ENCODE measurements around the gene KRT78. TPM values are rescaled to one million over a fixed set of nuclear protein-coding genes. Genes with fewer than 3 reads are reported as not detected.

The KRT78 gene
- total RNA-seq, 1 experiment from 2014 or later = 0.15 TPM

DNA sequence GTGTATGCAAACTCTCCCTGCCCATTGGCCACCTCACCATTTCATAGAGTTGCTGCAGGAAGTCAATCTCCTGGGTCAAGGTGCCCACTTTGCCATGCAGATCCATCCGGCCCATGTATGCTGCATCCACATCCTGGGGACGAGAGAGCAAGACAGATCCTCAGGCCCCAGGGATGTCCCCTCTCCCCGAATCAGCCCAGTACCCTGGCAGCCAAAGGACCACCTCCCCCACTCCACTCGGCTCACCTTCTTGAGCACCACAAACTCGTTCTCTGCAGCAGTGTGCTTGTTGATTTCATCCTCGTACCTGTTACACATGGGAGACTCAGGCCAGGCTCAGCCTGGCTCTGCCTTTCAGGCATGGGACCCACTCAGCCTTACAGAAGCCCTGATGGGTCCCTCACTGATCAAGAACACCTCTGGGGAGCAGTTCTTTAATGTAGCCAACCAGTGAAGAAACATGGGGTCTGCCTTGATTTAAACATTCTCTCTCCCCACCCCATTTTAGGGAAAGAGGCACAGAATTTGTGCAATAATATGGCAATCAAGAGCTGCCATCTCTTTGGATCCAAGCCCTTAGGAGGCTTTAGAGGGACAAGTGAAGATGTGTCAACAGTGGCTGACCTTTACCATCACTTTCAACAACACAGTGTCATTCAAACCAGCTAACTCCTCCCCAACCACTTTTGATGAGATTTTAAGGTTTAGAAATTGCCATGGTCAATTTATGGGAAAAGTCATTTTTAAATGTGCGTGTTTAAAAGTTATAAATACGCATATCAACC, 18.6 kb downstream of the KRT78 start:
- Histone ChIP-seq H3K27me3 (ENCODE audit: low read length) (no peaks in the 10 kb centered on the region), H3K9ac (ENCODE audit: low read length) (no peak overlapping the region), H3K4me3 (ENCODE audit: low read length) (no peak overlapping the region), H3K9me2 (replicated peaks; ENCODE audit: low read length) (no peaks in the 10 kb centered on the region), H2AFZ (ENCODE audit: low read length) (no peak overlapping the region), H3K79me2 (ENCODE audit: low read length) (no peaks in the 10 kb centered on the region), H3K4me2 (ENCODE audit: low read length) (no peak overlapping the region), H4K20me1 (ENCODE audit: low read length) (no peaks in the 10 kb centered on the region), H3K4me1 (ENCODE audit: insufficient read depth, low read length) (no peaks in the 10 kb centered on the region), H3K27ac (ENCODE audit: low read length) (no peak overlapping the region), H3K36me3 (ENCODE audit: low read depth, low read length) (no peaks in the 10 kb centered on the region), H3K9me3 (ENCODE audit: low read length) (no peaks in the 10 kb centered on the region), H3F3A (ENCODE audit: low read length, unreplicated experiment) (no peaks in the 10 kb centered on the region)
- BruUV-seq (replicated peaks) = no TSS peak
- ChIA-PET POLR2A (ENCODE audit: unreplicated experiment) (interaction anchor here (0.7 kb wide), 1 partner anchor 119 kb away, joined by 5 read pairs; the partner anchor contains the start of gene KRT18), CTCF (no interaction called here)
- intact Hi-C loops (cut with micrococcal nuclease) = no loop called here
- DNase-seq (no peak), ATAC-seq (no peak)
- no peak for TF ChIP-seq EZH2 (IDR thresholded peaks at IDR 0.05; ENCODE audit: low read length, unreplicated experiment)
- no peak for TF ChIP-seq EZH2phosphoT487 (IDR thresholded peaks at IDR 0.05; ENCODE audit: borderline replicate concordance, low read length)
- TF ChIP-seq, protein P1, sequence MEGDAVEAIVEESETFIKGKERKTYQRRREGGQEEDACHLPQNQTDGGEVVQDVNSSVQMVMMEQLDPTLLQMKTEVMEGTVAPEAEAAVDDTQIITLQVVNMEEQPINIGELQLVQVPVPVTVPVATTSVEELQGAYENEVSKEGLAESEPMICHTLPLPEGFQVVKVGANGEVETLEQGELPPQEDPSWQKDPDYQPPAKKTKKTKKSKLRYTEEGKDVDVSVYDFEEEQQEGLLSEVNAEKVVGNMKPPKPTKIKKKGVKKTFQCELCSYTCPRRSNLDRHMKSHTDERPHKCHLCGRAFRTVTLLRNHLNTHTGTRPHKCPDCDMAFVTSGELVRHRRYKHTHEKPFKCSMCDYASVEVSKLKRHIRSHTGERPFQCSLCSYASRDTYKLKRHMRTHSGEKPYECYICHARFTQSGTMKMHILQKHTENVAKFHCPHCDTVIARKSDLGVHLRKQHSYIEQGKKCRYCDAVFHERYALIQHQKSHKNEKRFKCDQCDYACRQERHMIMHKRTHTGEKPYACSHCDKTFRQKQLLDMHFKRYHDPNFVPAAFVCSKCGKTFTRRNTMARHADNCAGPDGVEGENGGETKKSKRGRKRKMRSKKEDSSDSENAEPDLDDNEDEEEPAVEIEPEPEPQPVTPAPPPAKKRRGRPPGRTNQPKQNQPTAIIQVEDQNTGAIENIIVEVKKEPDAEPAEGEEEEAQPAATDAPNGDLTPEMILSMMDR (conservative IDR thresholded peaks at IDR 0.05; ENCODE audit: low read depth, low read length) = no peak

DNA sequence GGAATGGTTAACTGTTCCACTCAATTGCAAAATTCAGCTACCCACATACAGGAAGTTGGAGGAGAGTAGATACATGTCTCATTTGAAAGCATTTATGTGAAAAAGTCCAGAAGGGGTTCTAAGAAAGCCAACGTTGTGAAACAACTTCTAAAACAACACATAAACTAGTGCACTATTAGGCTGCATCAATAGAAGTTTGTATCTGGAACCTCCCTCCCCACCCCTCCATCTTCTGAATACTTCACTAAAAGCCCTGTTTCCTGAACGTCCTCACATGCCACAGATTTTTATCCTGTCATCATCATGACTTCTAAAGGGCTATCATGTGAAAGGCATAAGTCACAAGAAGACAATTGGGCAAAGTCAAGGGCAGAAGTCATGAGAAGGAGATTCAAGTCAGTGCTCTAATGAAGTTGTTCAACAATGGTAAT, 20.2 kb downstream of the KRT78 start:
- Histone ChIP-seq H3K9me2 (replicated peaks; ENCODE audit: low read length) (no peaks in the 10 kb centered on the region), H3F3A (ENCODE audit: low read length, unreplicated experiment) (no peaks in the 10 kb centered on the region), H3K27ac (ENCODE audit: low read length) (no peak overlapping the region), H3K4me2 (ENCODE audit: low read length) (no peak overlapping the region), H3K4me1 (ENCODE audit: insufficient read depth, low read length) (no peaks in the 10 kb centered on the region), H3K36me3 (ENCODE audit: low read depth, low read length) (no peaks in the 10 kb centered on the region), H3K27me3 (ENCODE audit: low read length) (no peaks in the 10 kb centered on the region), H3K79me2 (ENCODE audit: low read length) (no peaks in the 10 kb centered on the region), H2AFZ (ENCODE audit: low read length) (no peak overlapping the region), H4K20me1 (ENCODE audit: low read length) (no peaks in the 10 kb centered on the region), H3K9me3 (ENCODE audit: low read length) (no peaks in the 10 kb centered on the region), H3K4me3 (ENCODE audit: low read length) (no peak overlapping the region), H3K9ac (ENCODE audit: low read length) (no peak overlapping the region)
- DNase-seq = no peak
- CTCF ChIA-PET = no interaction called here
- TF ChIP-seq, protein P1 (conservative IDR thresholded peaks at IDR 0.05; ENCODE audit: low read depth, low read length) = no peak
- TF ChIP-seq EZH2 (IDR thresholded peaks at IDR 0.05; ENCODE audit: low read length, unreplicated experiment) = no peak
- no peak for TF ChIP-seq EZH2phosphoT487 (IDR thresholded peaks at IDR 0.05; ENCODE audit: borderline replicate concordance, low read length)
- no peak for ATAC-seq
- no TSS peak for BruUV-seq (replicated peaks)
- intact Hi-C loops (cut with micrococcal nuclease) = no loop called here
- POLR2A ChIA-PET (ENCODE audit: unreplicated experiment) = no interaction called here

DNA sequence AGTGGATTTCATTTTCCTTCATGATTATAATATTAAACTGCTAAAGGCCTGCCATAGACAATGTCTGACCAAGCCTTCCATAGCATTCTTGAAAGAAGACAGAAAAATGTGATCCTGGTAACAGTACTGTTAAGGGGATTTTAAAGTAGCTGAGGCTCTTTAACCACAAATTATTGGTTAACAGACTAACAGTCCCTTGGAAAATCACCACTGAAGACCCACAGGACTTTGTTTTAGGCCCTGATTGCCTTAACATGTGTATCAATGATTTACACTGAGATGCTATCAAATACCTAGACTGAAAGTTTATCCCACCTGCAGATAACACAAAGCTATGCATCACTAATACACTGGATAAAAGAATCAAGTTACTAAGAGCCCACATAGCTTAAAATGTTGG, 20.6 kb downstream of the KRT78 start:
- Histone ChIP-seq H3K9me3 (ENCODE audit: low read length) (no peaks in the 10 kb centered on the region), H4K20me1 (ENCODE audit: low read length) (no peaks in the 10 kb centered on the region), H3K4me1 (ENCODE audit: insufficient read depth, low read length) (no peaks in the 10 kb centered on the region), H3K36me3 (ENCODE audit: low read depth, low read length) (no peaks in the 10 kb centered on the region), H3K27me3 (ENCODE audit: low read length) (no peaks in the 10 kb centered on the region), H3K4me2 (ENCODE audit: low read length) (no peak overlapping the region), H3K4me3 (ENCODE audit: low read length) (no peak overlapping the region), H2AFZ (ENCODE audit: low read length) (no peak overlapping the region), H3F3A (ENCODE audit: low read length, unreplicated experiment) (no peaks in the 10 kb centered on the region), H3K9me2 (replicated peaks; ENCODE audit: low read length) (no peaks in the 10 kb centered on the region), H3K9ac (ENCODE audit: low read length) (no peak overlapping the region), H3K79me2 (ENCODE audit: low read length) (no peaks in the 10 kb centered on the region), H3K27ac (ENCODE audit: low read length) (no peak overlapping the region)
- POLR2A ChIA-PET (ENCODE audit: unreplicated experiment) = no interaction called here
- intact Hi-C loops (cut with micrococcal nuclease) = no loop called here
- CTCF ChIA-PET = no interaction called here
- DNase-seq (no peak), ATAC-seq (no peak)
- no TSS peak for BruUV-seq (replicated peaks)
- TF ChIP-seq EZH2 (IDR thresholded peaks at IDR 0.05; ENCODE audit: low read length, unreplicated experiment) = no peak
